AG10803 (cell line): Measurements from ENCODE around the gene FGF13.
A peak's percentile ranks its signal among the peaks of the same experiment; 100 is the strongest.

Experiments used
- DNase-seq: peaks from one replicate; pipeline ENCODE4 v3.0.0; 2010; ENCODE audit warnings: low read depth
- H3K4me3 ChIP-seq: 2 replicates; pipeline ENCODE4 v1.5.1; 2011; ENCODE audit warnings: mild to moderate bottlenecking, low read length, control low read depth
- CTCF ChIP-seq: conservative IDR thresholded peaks from 2 replicates; pipeline ENCODE4 v1.5.1; 2011; ENCODE audit warnings: mild to moderate bottlenecking, low read length, control low read depth, inconsistent platforms

The FGF13 gene

GRCh38 chrX:138711399-138712347 is at the start of gene FGF13:
Gene FGF13, minus strand, starts transcription at chrX:138711717. Its CDS starts 714 bp downstream, at chrX:138711003.
- peak within 1 kb of the TSS; percentile 54 for H3K4me3 ChIP-seq
- peak; percentile 34; the same call in 1 of the 2 replicates for TF ChIP-seq CTCF
- DNase-seq = no peak

- no peak for DNase-seq
- H3K4me3 ChIP-seq = no peak overlapping the region
- TF ChIP-seq CTCF = no peak
Measured at GRCh38 chrX:138759217-138759943, 47.9 kb upstream of the FGF13 start.

- peak; percentile 80 for DNase-seq
- H3K4me3 ChIP-seq = no peak overlapping the region
- TF ChIP-seq CTCF = peak; percentile 55
Measured at GRCh38 chrX:138756234-138756633, 44.7 kb upstream of the FGF13 start.

- no peak overlapping the region for H3K4me3 ChIP-seq
- TF ChIP-seq CTCF = no peak
- DNase-seq = peak; percentile 8
Measured at GRCh38 chrX:138754861-138755260, 43.3 kb upstream of the FGF13 start.

- no peak overlapping the region for H3K4me3 ChIP-seq
- peak; percentile 18 for DNase-seq
- TF ChIP-seq CTCF = peak; percentile 55
Measured at GRCh38 chrX:138748480-138748879, 37.0 kb upstream of the FGF13 start.

GRCh38 chrX:138745196-138745595 is 33.7 kb upstream of the FGF13 start:
- peak; percentile 67 for TF ChIP-seq CTCF
- H3K4me3 ChIP-seq = no peak overlapping the region
- peak; percentile 53 for DNase-seq
